Measurements from ENCODE around the gene HOTAIR.

HOTAIR gene

GRCh38 chr12:53947743-53948142, 27.0 kb downstream of the HOTAIR start:
- no peak for TF ChIP-seq CTCF (IDR thresholded peaks at IDR 0.05; ENCODE audit: unreplicated experiment in 3 of 3)
- Mint-ChIP-seq H3K27ac (no peak overlapping the region), H3K4me1 (no peaks in the 10 kb centered on the region), H3K4me3 (no peak overlapping the region), H3K9me3 (peaks cover 4% of the 10 kb centered on the region), H3K36me3 (ENCODE audit: low read depth) (no peaks in the 10 kb centered on the region), H3K27me3 (ENCODE audit: low read depth) (peaks cover 100% of the 10 kb centered on the region)

GRCh38 chr12:53944907-53945847, 29.6 kb downstream of the HOTAIR start:
- H3K9me3 Mint-ChIP-seq = peaks cover 7% of the 10 kb centered on the region
- H3K36me3 Mint-ChIP-seq (ENCODE audit: low read depth) = no peaks in the 10 kb centered on the region
- no peak for TF ChIP-seq CTCF (IDR thresholded peaks at IDR 0.05; ENCODE audit: unreplicated experiment in 3 of 3)
- no peaks in the 10 kb centered on the region for H3K4me1 Mint-ChIP-seq
- H3K27ac Mint-ChIP-seq = no peak overlapping the region
- H3K4me3 Mint-ChIP-seq = no peak overlapping the region
- peaks cover 100% of the 10 kb centered on the region for H3K27me3 Mint-ChIP-seq (ENCODE audit: low read depth)

GRCh38 chr12:53944209-53944608, 30.5 kb downstream of the HOTAIR start:
- Mint-ChIP-seq H3K9me3 (peaks cover 7% of the 10 kb centered on the region), H3K36me3 (ENCODE audit: low read depth) (no peaks in the 10 kb centered on the region), H3K4me3 (no peak overlapping the region), H3K27ac (no peak overlapping the region), H3K4me1 (no peaks in the 10 kb centered on the region), H3K27me3 (ENCODE audit: low read depth) (peaks cover 100% of the 10 kb centered on the region)
- TF ChIP-seq CTCF (IDR thresholded peaks at IDR 0.05; ENCODE audit: unreplicated experiment in 3 of 3) = no peak

- H3K9me3 Mint-ChIP-seq = peaks cover 7% of the 10 kb centered on the region
- no peak for TF ChIP-seq CTCF (IDR thresholded peaks at IDR 0.05; ENCODE audit: unreplicated experiment in 3 of 3)
- no peak overlapping the region for H3K27ac Mint-ChIP-seq
- no peaks in the 10 kb centered on the region for H3K36me3 Mint-ChIP-seq (ENCODE audit: low read depth)
- H3K4me3 Mint-ChIP-seq = no peak overlapping the region
- H3K4me1 Mint-ChIP-seq = no peaks in the 10 kb centered on the region
- H3K27me3 Mint-ChIP-seq (ENCODE audit: low read depth) = peaks cover 100% of the 10 kb centered on the region
These were observed 32.2 kb downstream of the HOTAIR start for GRCh38 chr12:53942467-53942997.

- H3K9me3 Mint-ChIP-seq = peaks cover 7% of the 10 kb centered on the region
- no peak overlapping the region for H3K4me3 Mint-ChIP-seq
- TF ChIP-seq CTCF (IDR thresholded peaks at IDR 0.05; ENCODE audit: unreplicated experiment in 3 of 3) = no peak
- H3K27me3 Mint-ChIP-seq (ENCODE audit: low read depth) = peaks cover 100% of the 10 kb centered on the region
- H3K36me3 Mint-ChIP-seq (ENCODE audit: low read depth) = no peaks in the 10 kb centered on the region
- no peaks in the 10 kb centered on the region for H3K4me1 Mint-ChIP-seq
- H3K27ac Mint-ChIP-seq = no peak overlapping the region
These were observed 33.0 kb downstream of the HOTAIR start for GRCh38 chr12:53941750-53942149.
